Neutrophil (primary cell): ENCODE measurements around the gene KCNJ9.

Source experiments
- H3K27ac ChIP-seq: fragments of 200-600 bp; sonication (generic); 2 replicates; pipeline ENCODE4 v1.5.1; 2016; ENCODE audit warnings: mild to moderate bottlenecking, moderate library complexity
- H3K27me3 ChIP-seq: fragments of 200-600 bp; sonication (generic); 2 replicates; pipeline ENCODE4 v1.6.0; 2016; ENCODE audit warnings: mild to moderate bottlenecking
- H3K36me3 ChIP-seq: fragments of 200-600 bp; sonication (generic); 2 replicates; pipeline ENCODE4 v1.5.1; 2017
- H3K4me1 ChIP-seq, 2 experiments: fragments of 200-600 bp in 1 of 2; sonication (generic) in 1 of 2; 1 replicate in 1 of 2; 2 replicates in 1 of 2; pipeline versions ENCODE4 v1.5.1 to v1.6.1; 2013 to 2016; ENCODE audit warnings: low read depth in 1 of 2, low read length in 1 of 2, mild to moderate bottlenecking in 1 of 2, moderate library complexity in 1 of 2; ENCODE audit not compliant: control insufficient read depth in 1 of 2, insufficient read depth in 1 of 2
- H3K4me3 ChIP-seq, 2 experiments: fragments of 200-600 bp in 1 of 2; sonication (generic) in 1 of 2; 1 replicate in 1 of 2; 2 replicates in 1 of 2; pipeline ENCODE4 v1.5.1; 2013 to 2016; ENCODE audit warnings: low read depth in 1 of 2, low read length in 1 of 2, mild to moderate bottlenecking in 1 of 2, moderate library complexity in 1 of 2
- H3K9me3 ChIP-seq: fragments of 200-600 bp; sonication (generic); 2 replicates; pipeline ENCODE4 v1.5.1; 2016
- TF ChIP-seq, protein P1 (sequence below): fragments of 200-600 bp; sonication (generic); IDR thresholded peaks from 2 replicates; pipeline ENCODE4 v1.5.1; 2016; ENCODE audit warnings: antibody characterized with exemption

Gene KCNJ9

DNA sequence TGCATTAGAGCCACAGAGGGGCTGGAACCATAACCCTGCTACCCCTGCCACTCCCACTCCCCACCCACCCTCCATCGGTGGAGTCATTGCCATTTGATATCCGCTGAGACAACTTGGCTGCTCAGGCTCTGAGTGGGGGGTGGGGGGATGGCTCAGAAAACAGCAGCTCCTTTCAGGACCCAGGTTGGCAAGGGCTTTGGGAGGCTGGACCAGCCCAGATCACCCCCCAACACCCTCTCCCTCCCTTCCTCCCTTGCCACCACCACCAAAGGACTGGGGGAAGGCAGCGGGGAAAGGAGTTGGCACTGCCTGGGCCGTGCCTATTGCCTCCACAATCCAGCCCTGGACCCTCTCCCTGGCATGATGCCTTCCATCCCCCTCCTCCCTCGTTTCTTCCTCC lies 13.1 kb upstream of the KCNJ9 start:
- Histone ChIP-seq H3K36me3 (no peaks in the 10 kb centered on the region), H3K9me3 (no peaks in the 10 kb centered on the region), H3K27ac (no peak overlapping the region), H3K4me3 (no peak overlapping the region), H3K4me1 (peaks cover 0 to 9% of the 10 kb centered on the region in 2 experiments), H3K27me3 (peaks cover 79% of the 10 kb centered on the region)
- TF ChIP-seq, protein P1, sequence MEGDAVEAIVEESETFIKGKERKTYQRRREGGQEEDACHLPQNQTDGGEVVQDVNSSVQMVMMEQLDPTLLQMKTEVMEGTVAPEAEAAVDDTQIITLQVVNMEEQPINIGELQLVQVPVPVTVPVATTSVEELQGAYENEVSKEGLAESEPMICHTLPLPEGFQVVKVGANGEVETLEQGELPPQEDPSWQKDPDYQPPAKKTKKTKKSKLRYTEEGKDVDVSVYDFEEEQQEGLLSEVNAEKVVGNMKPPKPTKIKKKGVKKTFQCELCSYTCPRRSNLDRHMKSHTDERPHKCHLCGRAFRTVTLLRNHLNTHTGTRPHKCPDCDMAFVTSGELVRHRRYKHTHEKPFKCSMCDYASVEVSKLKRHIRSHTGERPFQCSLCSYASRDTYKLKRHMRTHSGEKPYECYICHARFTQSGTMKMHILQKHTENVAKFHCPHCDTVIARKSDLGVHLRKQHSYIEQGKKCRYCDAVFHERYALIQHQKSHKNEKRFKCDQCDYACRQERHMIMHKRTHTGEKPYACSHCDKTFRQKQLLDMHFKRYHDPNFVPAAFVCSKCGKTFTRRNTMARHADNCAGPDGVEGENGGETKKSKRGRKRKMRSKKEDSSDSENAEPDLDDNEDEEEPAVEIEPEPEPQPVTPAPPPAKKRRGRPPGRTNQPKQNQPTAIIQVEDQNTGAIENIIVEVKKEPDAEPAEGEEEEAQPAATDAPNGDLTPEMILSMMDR = no peak

DNA sequence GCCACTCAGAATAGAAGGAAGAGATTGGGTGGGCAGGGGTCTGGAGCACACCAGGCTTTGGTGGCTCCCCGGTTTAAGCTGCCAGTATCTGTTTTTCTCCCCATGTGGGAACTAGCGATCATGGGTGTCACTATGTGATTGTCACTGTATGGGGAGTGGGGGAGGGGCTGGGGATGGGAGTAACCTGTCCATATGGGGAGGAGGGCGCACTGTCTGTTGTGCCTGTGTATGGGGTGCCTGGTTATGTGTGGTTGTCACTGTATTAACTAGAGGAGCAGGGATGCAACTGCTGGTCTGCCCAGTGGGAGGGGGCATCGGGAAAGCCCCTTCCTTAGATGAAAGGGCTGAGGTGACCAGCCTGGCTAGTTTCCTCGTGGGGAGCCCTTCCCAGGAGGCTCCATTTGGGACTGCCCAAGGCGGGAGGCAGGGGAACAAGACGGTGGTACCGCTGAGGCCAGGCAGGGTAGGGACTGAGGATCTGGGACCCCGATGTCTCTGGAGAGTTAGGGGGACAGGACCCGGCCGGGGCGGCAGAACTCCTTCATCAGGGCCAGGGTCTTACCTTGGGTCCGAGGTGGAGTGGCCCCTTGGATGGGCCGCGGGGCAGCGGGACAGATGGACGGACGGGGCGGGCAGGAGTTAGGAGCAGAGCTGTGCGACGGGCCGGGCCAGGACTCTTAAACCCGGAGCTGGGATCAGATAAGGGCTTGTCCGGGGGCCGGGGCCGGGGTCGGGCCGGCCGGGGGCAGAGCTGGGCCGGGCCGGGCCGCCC lies 11.7 kb upstream of the KCNJ9 start, which contains the start of gene KCNJ10:
TSS of gene KCNJ10 (minus strand) at position 701 of the 772 bp plus-strand sequence. CDS start 27,628 bp downstream, outside the sequence.
- Histone ChIP-seq H3K27me3 (peaks cover 83% of the 10 kb centered on the region), H3K27ac (no peak within 1 kb of the TSS), H3K9me3 (no peaks in the 10 kb centered on the region), H3K36me3 (no peaks in the 10 kb centered on the region), H3K4me3 (no peak within 1 kb of the TSS), H3K4me1 (peaks cover 0 to 9% of the 10 kb centered on the region in 2 experiments)
- TF ChIP-seq, protein P1 = no peak

DNA sequence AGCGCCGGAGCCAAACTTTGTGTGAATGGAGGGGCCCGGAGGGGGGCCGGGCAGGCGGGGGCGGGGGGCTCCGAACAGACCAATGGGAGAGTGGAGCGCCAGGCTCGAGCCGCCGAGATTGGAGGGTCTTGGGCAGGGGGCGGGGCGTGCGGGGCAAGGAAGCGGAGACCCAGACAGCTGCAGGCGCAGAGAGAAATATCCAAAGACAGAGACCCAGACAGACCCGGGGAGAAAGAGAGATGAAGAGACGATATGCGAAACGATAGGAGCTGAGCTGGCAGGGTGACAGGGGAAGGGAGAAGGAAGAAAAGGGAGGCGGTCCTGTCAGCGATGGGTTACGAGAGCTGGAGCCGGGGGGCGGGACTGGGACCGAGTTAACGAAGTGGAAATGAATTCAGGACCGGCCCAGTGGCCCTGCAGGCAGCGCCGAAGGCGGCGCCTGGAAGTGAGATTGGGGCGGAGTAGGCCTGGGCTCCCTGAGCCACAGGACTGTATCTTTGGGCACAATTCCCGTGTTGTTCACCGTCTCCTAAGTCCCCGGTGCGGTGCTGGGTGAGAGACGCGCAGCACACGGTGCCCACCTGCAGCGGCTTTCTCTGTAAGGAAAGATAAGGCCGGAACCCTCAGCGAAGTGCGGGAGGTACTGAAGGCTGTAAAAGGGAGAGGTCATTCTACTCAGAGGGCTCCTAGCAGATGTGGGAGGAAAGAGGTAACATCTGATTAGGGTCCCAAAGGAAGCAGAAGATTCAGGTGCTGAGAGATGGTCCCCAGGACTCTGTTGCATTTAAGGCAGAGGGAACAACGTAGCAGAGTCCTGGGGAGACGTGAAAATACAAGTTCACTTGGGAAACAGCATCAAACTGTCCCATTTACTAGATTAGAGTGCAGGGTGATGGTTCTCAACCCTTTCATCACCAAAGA lies 10.8 kb upstream of the KCNJ9 start:
- no peak overlapping the region for H3K4me3 ChIP-seq
- peaks cover 0 to 9% of the 10 kb centered on the region in 2 experiments for H3K4me1 ChIP-seq
- H3K27me3 ChIP-seq = peaks cover 80% of the 10 kb centered on the region
- H3K36me3 ChIP-seq = no peaks in the 10 kb centered on the region
- no peak overlapping the region for H3K27ac ChIP-seq
- H3K9me3 ChIP-seq = no peaks in the 10 kb centered on the region
- TF ChIP-seq, protein P1 = no peak

DNA sequence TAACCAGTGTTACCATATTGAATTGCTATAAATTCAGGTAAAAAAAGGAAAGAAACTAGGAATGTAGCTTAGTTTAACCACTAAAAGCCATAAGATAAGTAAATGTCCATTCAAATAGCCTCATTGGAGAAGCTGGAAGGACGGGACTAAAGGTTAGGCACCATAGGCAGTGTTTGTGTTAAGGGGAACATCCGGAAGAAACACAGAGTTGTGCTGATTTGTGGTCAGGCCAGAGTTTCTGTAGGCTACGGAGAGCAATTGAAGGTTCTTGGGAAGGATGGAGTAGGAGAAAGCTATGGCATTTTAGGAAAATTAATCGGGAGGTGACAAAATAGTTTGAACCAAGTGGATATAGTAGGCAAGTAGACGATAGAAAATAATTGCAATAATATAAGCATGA lies 10.0 kb upstream of the KCNJ9 start:
- Histone ChIP-seq H3K36me3 (no peaks in the 10 kb centered on the region), H3K27me3 (peaks cover 72% of the 10 kb centered on the region), H3K9me3 (no peaks in the 10 kb centered on the region), H3K4me1 (peaks cover 0 to 9% of the 10 kb centered on the region in 2 experiments), H3K4me3 (no peak overlapping the region), H3K27ac (no peak overlapping the region)
- TF ChIP-seq, protein P1 = no peak

DNA sequence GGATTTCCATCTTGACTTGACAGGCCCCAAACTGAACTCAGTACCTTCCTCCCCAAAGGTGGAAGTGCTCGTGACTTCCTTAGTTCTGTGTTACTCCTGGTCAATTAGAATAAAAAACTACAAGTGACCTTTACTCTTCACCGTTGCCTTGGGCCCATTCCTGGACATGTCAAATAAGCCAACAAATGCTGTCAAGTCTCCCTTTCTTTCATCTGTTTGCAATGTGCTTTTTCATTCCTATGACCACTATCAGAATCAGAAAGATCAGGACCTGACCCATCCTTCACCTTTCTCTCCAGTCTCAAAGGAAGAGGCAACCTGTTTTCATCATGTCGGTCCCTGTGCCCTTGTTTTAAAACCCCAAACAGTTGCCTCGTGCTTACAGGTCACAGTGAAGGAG lies 6.5 kb upstream of the KCNJ9 start:
- Histone ChIP-seq H3K4me3 (no peak overlapping the region), H3K36me3 (no peaks in the 10 kb centered on the region), H3K27ac (no peak overlapping the region), H3K27me3 (peaks cover 54% of the 10 kb centered on the region), H3K4me1 (peaks cover 0 to 8% of the 10 kb centered on the region in 2 experiments), H3K9me3 (no peaks in the 10 kb centered on the region)
- TF ChIP-seq, protein P1 = no peak
